Nephron progenitor cell (in vitro differentiated cells): ENCODE results near the gene FOXN4.

Experiments used
- DNase-seq: peaks from one replicate; pipeline ENCODE4 v3.0.0; 2021
- H3K27ac Mint-ChIP-seq: 2 replicates; pipeline ENCODE4 v1.8.0; 2021; ENCODE audit warnings: mild to moderate bottlenecking, moderate library complexity, mixed read lengths
- H3K27me3 Mint-ChIP-seq: 2 replicates; pipeline ENCODE4 v1.8.0; 2021; ENCODE audit warnings: mild to moderate bottlenecking, low read depth, mixed read lengths; ENCODE audit not compliant: poor library complexity
- H3K36me3 Mint-ChIP-seq: 2 replicates; pipeline ENCODE4 v1.8.0; 2021; ENCODE audit warnings: low read depth, mixed read lengths
- H3K4me1 Mint-ChIP-seq: 2 replicates; pipeline ENCODE4 v1.8.0; 2021; ENCODE audit warnings: mixed read lengths
- H3K4me3 Mint-ChIP-seq: 2 replicates; pipeline ENCODE4 v1.8.0; 2021; ENCODE audit warnings: mild to moderate bottlenecking, moderate library complexity, mixed read lengths
- H3K9me3 Mint-ChIP-seq: 2 replicates; pipeline ENCODE4 v1.8.0; 2021; ENCODE audit warnings: mild to moderate bottlenecking, moderate library complexity, mixed read lengths
- TF ChIP-seq, protein P1 (sequence below): fragments of 200-600 bp; sonication (generic); IDR thresholded peaks from 2 replicates; pipeline ENCODE4 v1.5.0; 2021; ENCODE audit warnings: antibody characterized with exemption

FOXN4 gene

GRCh38 chr12:109309381-109310246 lies 530 bp upstream of the FOXN4 start:
- no peak overlapping the region for H3K27ac Mint-ChIP-seq
- H3K36me3 Mint-ChIP-seq, result no peaks in the 10 kb centered on the region
- H3K9me3 Mint-ChIP-seq, result no peaks in the 10 kb centered on the region
- H3K27me3 Mint-ChIP-seq, result peaks cover 97% of the 10 kb centered on the region
- H3K4me1 Mint-ChIP-seq, result peaks cover 21% of the 10 kb centered on the region
- TF ChIP-seq, protein P1, sequence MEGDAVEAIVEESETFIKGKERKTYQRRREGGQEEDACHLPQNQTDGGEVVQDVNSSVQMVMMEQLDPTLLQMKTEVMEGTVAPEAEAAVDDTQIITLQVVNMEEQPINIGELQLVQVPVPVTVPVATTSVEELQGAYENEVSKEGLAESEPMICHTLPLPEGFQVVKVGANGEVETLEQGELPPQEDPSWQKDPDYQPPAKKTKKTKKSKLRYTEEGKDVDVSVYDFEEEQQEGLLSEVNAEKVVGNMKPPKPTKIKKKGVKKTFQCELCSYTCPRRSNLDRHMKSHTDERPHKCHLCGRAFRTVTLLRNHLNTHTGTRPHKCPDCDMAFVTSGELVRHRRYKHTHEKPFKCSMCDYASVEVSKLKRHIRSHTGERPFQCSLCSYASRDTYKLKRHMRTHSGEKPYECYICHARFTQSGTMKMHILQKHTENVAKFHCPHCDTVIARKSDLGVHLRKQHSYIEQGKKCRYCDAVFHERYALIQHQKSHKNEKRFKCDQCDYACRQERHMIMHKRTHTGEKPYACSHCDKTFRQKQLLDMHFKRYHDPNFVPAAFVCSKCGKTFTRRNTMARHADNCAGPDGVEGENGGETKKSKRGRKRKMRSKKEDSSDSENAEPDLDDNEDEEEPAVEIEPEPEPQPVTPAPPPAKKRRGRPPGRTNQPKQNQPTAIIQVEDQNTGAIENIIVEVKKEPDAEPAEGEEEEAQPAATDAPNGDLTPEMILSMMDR, result no peak
- peak; percentile 61 for DNase-seq
- peak overlapping the region; percentile 91 for H3K4me3 Mint-ChIP-seq

DNA sequence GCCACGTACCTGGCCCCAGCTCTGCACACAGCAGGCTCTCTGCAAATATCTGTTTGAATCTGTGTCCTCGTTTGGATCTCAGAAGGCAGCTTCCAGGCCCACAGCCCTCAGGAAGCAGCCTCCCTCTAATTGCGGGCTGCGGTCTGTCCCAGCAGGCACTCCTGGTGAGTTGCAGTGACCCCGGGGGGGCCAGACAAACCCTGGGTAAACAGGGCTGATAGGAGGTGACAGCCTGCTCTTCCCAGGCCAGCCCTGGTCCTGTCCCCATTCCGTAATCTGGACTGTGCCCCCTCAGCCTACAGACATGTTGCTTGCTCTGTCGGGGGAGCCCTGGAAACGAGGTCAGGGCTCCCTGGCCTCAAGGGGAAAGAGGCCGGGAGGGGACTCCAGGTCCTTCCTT lies 2.0 kb downstream of the FOXN4 start:
- TF ChIP-seq, protein P1, result no peak
- no peak for DNase-seq
- Mint-ChIP-seq H3K4me3 (no peak overlapping the region), H3K4me1 (peaks cover 37% of the 10 kb centered on the region), H3K9me3 (no peaks in the 10 kb centered on the region), H3K27me3 (peaks cover 96% of the 10 kb centered on the region), H3K36me3 (no peaks in the 10 kb centered on the region), H3K27ac (no peak overlapping the region)

DNA sequence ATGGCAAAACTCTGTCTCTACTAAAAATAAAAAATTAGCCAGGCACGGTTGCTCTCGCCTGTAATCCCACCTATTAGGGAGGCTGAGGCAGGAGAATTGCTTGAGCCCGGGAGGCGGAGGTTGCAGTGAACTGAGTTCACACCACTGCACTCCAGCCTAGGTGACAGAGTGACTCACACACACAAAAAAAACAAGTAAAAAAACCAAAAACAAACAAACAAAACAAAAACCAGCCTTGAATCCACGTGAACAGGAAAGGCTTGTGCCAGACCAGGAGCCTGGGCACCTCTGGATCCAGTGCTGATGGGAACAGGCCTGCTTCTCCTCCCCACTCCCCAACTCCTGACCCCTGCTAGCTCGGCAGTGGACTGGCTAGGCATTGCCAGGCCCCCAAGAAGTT lies 3.5 kb downstream of the FOXN4 start:
- Mint-ChIP-seq H3K4me3 (no peak overlapping the region), H3K4me1 (peaks cover 32% of the 10 kb centered on the region), H3K27me3 (peaks cover 96% of the 10 kb centered on the region), H3K36me3 (no peaks in the 10 kb centered on the region), H3K27ac (no peak overlapping the region), H3K9me3 (no peaks in the 10 kb centered on the region)
- no peak for DNase-seq
- TF ChIP-seq, protein P1, result no peak

- H3K9me3 Mint-ChIP-seq, result no peaks in the 10 kb centered on the region
- H3K4me1 Mint-ChIP-seq, result peaks cover 27% of the 10 kb centered on the region
- no peak overlapping the region for H3K27ac Mint-ChIP-seq
- no peak overlapping the region for H3K4me3 Mint-ChIP-seq
- peaks cover 99% of the 10 kb centered on the region for H3K27me3 Mint-ChIP-seq
- DNase-seq, result peak; percentile 77
- no peaks in the 10 kb centered on the region for H3K36me3 Mint-ChIP-seq
- TF ChIP-seq, protein P1, result no peak
These were observed 4.6 kb downstream of the FOXN4 start for GRCh38 chr12:109304485-109304884.

- Mint-ChIP-seq H3K4me3 (no peak overlapping the region), H3K36me3 (no peaks in the 10 kb centered on the region), H3K27me3 (peaks cover 99% of the 10 kb centered on the region), H3K9me3 (no peaks in the 10 kb centered on the region), H3K4me1 (peaks cover 18% of the 10 kb centered on the region), H3K27ac (no peak overlapping the region)
- TF ChIP-seq, protein P1, result no peak
- DNase-seq, result no peak
These were observed 6.3 kb downstream of the FOXN4 start for GRCh38 chr12:109302770-109303169.

GRCh38 chr12:109302358-109302757 lies 6.7 kb downstream of the FOXN4 start:
- Mint-ChIP-seq H3K27me3 (peaks cover 99% of the 10 kb centered on the region), H3K9me3 (no peaks in the 10 kb centered on the region), H3K4me1 (peaks cover 18% of the 10 kb centered on the region), H3K36me3 (no peaks in the 10 kb centered on the region), H3K4me3 (no peak overlapping the region), H3K27ac (no peak overlapping the region)
- TF ChIP-seq, protein P1, result no peak
- no peak for DNase-seq
